Measurements from ENCODE around the gene DNAJC4. TPM values are rescaled to one million over a fixed set of nuclear protein-coding genes. Genes with fewer than 3 reads are reported as not detected.

The DNAJC4 gene
- polyA plus RNA-seq, 2 of the 4 experiments (the other 2 are of a cell fraction) = 9.8 to 16.2 TPM

DNA sequence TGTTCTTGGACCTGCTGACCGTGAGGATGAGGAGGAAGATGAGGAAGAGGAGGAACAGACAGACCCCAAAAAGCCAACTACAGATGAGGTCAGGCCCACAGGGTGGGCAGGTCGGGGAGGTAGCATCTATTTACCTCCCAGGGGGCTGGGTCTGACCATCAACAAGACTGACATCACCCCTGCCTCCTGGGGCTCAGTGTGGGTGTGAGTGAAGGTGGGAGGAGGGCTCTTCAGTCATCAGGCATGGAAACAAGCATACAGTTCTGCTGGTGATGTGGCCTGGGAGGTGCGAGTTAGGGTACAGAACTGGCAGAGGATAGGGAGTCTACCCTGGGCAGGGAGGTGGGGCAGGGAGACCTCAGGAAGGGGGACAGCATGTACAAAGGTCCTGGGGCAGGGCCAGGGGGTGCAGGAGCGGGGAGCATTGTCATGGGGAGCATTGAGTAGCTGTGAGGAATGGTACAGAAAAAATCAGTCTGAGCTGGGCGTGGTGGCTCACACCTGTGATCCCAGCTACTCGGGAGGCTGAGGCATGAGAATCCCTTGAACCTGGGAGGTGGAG lies 29.9 kb downstream of the DNAJC4 start:
- 88% methylated on average over 6 of the region's 6 CpGs for WGBS (ENCODE audit: missing lambda C conversion rate)

More for the DNA sequence above, 29.9 kb downstream of the DNAJC4 start:
- POLR2A ChIA-PET = interaction anchor here (0.6 kb wide), 1 partner anchor 57 kb away, joined by 3 read pairs; the partner anchor contains the start of gene TRMT112
- Histone ChIP-seq H3K4me3 (no peak overlapping the region), H3K27ac (no peak overlapping the region), H3K9me3 (no peaks in the 10 kb centered on the region), H3K4me2 (no peak overlapping the region), H3K4me1 (peaks cover 4% of the 10 kb centered on the region; the same call in 1 of the 3 replicates)
- no peak for DNase-seq (ENCODE audit: low read depth in 1 of 2, low spot score in 1 of 2)
- ATAC-seq = no peak
- no peak for TF ChIP-seq CHD4 (IDR thresholded peaks at IDR 0.05; ENCODE audit: borderline replicate concordance)
- TF ChIP-seq, protein P1, sequence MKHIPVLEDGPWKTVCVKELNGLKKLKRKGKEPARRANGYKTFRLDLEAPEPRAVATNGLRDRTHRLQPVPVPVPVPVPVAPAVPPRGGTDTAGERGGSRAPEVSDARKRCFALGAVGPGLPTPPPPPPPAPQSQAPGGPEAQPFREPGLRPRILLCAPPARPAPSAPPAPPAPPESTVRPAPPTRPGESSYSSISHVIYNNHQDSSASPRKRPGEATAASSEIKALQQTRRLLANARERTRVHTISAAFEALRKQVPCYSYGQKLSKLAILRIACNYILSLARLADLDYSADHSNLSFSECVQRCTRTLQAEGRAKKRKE (CRISPR knock-in tag; IDR thresholded peaks at IDR 0.05; ENCODE audit: low read depth) = no peak
- TF ChIP-seq NFE2L2 (conservative IDR thresholded peaks at IDR 0.05; ENCODE audit: low read length) = no peak
- no peak for TF ChIP-seq PHF8 (IDR thresholded peaks at IDR 0.05; ENCODE audit: borderline replicate concordance, low read depth)
- TF ChIP-seq, protein P2, sequence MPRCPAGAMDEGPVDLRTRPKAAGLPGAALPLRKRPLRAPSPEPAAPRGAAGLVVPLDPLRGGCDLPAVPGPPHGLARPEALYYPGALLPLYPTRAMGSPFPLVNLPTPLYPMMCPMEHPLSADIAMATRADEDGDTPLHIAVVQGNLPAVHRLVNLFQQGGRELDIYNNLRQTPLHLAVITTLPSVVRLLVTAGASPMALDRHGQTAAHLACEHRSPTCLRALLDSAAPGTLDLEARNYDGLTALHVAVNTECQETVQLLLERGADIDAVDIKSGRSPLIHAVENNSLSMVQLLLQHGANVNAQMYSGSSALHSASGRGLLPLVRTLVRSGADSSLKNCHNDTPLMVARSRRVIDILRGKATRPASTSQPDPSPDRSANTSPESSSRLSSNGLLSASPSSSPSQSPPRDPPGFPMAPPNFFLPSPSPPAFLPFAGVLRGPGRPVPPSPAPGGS (IDR thresholded peaks at IDR 0.05) = no peak
- no peak for TF ChIP-seq SMC3 (IDR thresholded peaks at IDR 0.05)
- no peak for TF ChIP-seq ZSCAN20 (CRISPR knock-in tag; IDR thresholded peaks at IDR 0.05)
- TF ChIP-seq POLR2A (IDR thresholded peaks at IDR 0.05; ENCODE audit: low read length) = no peak
- TF ChIP-seq, protein P3, sequence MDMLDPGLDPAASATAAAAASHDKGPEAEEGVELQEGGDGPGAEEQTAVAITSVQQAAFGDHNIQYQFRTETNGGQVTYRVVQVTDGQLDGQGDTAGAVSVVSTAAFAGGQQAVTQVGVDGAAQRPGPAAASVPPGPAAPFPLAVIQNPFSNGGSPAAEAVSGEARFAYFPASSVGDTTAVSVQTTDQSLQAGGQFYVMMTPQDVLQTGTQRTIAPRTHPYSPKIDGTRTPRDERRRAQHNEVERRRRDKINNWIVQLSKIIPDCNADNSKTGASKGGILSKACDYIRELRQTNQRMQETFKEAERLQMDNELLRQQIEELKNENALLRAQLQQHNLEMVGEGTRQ (IDR thresholded peaks at IDR 0.05) = no peak
- no peak for TF ChIP-seq ZFP36 (IDR thresholded peaks at IDR 0.05; ENCODE audit: borderline replicate concordance, partially characterized antibody)
- TF ChIP-seq, protein P4, sequence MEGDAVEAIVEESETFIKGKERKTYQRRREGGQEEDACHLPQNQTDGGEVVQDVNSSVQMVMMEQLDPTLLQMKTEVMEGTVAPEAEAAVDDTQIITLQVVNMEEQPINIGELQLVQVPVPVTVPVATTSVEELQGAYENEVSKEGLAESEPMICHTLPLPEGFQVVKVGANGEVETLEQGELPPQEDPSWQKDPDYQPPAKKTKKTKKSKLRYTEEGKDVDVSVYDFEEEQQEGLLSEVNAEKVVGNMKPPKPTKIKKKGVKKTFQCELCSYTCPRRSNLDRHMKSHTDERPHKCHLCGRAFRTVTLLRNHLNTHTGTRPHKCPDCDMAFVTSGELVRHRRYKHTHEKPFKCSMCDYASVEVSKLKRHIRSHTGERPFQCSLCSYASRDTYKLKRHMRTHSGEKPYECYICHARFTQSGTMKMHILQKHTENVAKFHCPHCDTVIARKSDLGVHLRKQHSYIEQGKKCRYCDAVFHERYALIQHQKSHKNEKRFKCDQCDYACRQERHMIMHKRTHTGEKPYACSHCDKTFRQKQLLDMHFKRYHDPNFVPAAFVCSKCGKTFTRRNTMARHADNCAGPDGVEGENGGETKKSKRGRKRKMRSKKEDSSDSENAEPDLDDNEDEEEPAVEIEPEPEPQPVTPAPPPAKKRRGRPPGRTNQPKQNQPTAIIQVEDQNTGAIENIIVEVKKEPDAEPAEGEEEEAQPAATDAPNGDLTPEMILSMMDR (IDR thresholded peaks at IDR 0.05) = no peak
- TF ChIP-seq TP53 (CRISPR knock-in tag; IDR thresholded peaks at IDR 0.05) = no peak
- no peak for TF ChIP-seq KDM1A (IDR thresholded peaks at IDR 0.05; ENCODE audit: low read depth)
- no peak for TF ChIP-seq REST (IDR thresholded peaks at IDR 0.05)
- no peak for TF ChIP-seq NR3C1 (IDR thresholded peaks at IDR 0.05)
- no peak for TF ChIP-seq EHF (CRISPR knock-in tag; IDR thresholded peaks at IDR 0.05)
- TF ChIP-seq HOXA7 (CRISPR knock-in tag; IDR thresholded peaks at IDR 0.05) = no peak
- no peak for TF ChIP-seq KDM5A (IDR thresholded peaks at IDR 0.05)
- FAIRE-seq = no peak
- CTCF ChIA-PET = interaction anchor here (13.4 to 16.0 kb wide), 2 partner anchors 13 to 43 kb away, joined by 220 read pairs; partner anchors contain the start of genes CATSPERZ, ESRRA, PLCB3 and PPP1R14B

Measured in A549 (cell line).